Subcutaneous adipose tissue (tissue), 4 donors: ENCODE data around the gene DHRS12. TPM values are rescaled to one million over a fixed set of nuclear protein-coding genes. Genes with fewer than 3 reads are reported as not detected.

Experiments used
- CTCF ChIP-seq: fragments of 450-650 bp; IDR thresholded peaks from one replicate; pipeline ENCODE4 v1.5.1; 2016; ENCODE audit warnings: low read depth, mild to moderate bottlenecking, control low read depth, antibody characterized with exemption, moderate library complexity
- total RNA-seq, 4 donors: library from RNA; depleted of rRNA; stranded (reverse); fragments of >200 nt; gene quantifications; one replicate each; pipeline ENCODE4 v1.1.0, GENCODE V29; 2016

DHRS12 gene
- total RNA-seq, 4 donors from 2014 or later: 22.3 to 47.8 (median 29.1) TPM

DNA sequence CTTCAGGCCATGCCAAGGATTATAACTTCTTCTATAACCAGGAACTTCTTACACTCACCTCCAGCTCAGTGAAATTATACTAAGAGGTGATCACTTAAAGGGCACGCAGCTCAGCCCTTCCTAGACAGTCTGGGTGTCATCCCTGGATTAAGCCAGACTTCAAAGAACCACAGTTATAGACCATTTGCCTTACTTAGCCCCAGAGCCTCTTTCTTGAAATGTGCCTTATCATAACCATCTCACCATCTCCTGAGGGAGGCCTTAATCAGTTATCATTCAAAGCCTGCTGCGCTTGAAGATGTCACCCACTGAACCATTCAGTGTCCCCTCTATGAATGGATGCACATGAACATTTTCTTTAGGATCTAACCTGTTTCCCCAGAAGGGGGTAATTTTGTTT is 10.1 kb upstream of the DHRS12 start:
- TF ChIP-seq CTCF: no peak

GRCh38 chr13:51811920-51812451 is 8.0 kb upstream of the DHRS12 start:
- no peak for TF ChIP-seq CTCF

GRCh38 chr13:51811046-51811445 is 7.1 kb upstream of the DHRS12 start:
- TF ChIP-seq CTCF: no peak

DNA sequence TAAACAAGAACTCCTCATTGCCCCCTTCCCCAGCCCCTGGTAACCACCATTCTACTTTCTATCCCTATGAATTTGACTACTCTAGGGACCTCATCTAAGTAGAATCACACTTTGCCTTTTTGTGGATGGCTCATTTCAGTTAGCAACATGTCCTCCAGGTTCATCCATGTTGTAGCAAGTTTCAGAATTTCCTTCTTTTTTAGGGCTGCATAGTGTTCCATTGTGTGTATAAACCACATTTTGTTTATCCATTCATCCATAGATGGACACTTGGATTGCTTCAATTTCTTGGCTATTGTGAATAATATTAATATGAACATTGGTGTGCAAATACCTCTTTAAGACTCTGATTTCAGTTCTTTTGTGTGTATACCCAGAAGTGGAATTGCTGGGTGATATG is 4.8 kb upstream of the DHRS12 start:
- TF ChIP-seq CTCF: no peak

DNA sequence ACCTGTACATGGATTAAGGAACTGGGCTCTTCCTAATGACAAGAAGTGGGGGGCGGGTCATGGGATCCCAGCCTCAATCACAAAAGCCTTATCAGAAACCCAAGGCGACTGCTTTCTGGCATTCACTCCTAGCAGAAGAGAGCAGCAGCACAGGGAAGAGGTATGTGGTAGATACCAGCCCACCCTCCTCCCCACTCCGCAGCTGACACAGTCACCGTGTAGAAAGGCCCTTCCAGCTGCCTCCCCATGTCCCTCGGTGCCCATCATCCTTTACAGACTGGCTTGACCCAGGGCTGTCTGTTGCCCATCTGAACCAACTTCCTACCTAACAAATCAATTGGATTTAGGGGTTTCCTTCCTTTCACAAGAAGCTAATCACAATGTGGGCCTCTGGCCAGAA is 3.1 kb upstream of the DHRS12 start:
- no peak for TF ChIP-seq CTCF

- TF ChIP-seq CTCF: no peak
Observed at GRCh38 chr13:51806566-51806965, 2.6 kb upstream of the DHRS12 start.

DNA sequence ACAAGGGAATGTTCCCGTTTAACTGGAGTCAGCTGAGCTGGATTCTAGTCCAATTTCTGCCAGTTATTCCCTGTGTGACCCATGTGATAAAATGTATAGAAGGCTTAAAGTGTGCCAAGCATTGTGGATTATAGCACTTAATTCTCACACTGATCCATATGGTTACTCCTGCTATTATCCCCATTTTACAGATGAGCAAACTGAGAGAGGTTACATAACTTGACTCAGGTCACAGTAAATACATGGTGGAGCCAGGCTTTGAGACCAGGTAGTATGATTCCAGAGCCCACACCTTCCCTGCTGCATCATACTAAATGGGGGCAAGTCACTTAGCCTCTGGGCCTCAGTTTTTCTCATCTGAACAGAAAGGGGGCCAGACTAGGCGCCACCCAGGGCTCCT is 2.0 kb upstream of the DHRS12 start:
- no peak for TF ChIP-seq CTCF
